Nephron progenitor cell (in vitro differentiated cells): ENCODE data around the gene GPR68.

Source experiments
- DNase-seq: peaks from one replicate; pipeline ENCODE4 v3.0.0; 2021
- H3K27ac Mint-ChIP-seq: 2 replicates; pipeline ENCODE4 v1.8.0; 2021; ENCODE audit warnings: mild to moderate bottlenecking, moderate library complexity, mixed read lengths
- H3K27me3 Mint-ChIP-seq: 2 replicates; pipeline ENCODE4 v1.8.0; 2021; ENCODE audit warnings: mild to moderate bottlenecking, low read depth, mixed read lengths; ENCODE audit not compliant: poor library complexity
- H3K36me3 Mint-ChIP-seq: 2 replicates; pipeline ENCODE4 v1.8.0; 2021; ENCODE audit warnings: low read depth, mixed read lengths
- H3K4me1 Mint-ChIP-seq: 2 replicates; pipeline ENCODE4 v1.8.0; 2021; ENCODE audit warnings: mixed read lengths
- H3K4me3 Mint-ChIP-seq: 2 replicates; pipeline ENCODE4 v1.8.0; 2021; ENCODE audit warnings: mild to moderate bottlenecking, moderate library complexity, mixed read lengths
- H3K9me3 Mint-ChIP-seq: 2 replicates; pipeline ENCODE4 v1.8.0; 2021; ENCODE audit warnings: mild to moderate bottlenecking, moderate library complexity, mixed read lengths
- CTCF ChIP-seq: fragments of 200-600 bp; sonication (generic); IDR thresholded peaks from 2 replicates; pipeline ENCODE4 v1.5.0; 2021; ENCODE audit warnings: antibody characterized with exemption

The GPR68 gene

GRCh38 chr14:91272341-91273272 is 28.1 kb upstream of the GPR68 start:
- Mint-ChIP-seq H3K36me3 (peaks cover 46% of the 10 kb centered on the region), H3K4me3 (no peak overlapping the region), H3K27me3 (peaks cover 3% of the 10 kb centered on the region), H3K9me3 (no peaks in the 10 kb centered on the region), H3K4me1 (peaks cover 13% of the 10 kb centered on the region), H3K27ac (peak overlapping the region; percentile 94)
- no peak for DNase-seq
- TF ChIP-seq CTCF, result no peak

GRCh38 chr14:91271639-91272038 is 27.1 kb upstream of the GPR68 start:
- DNase-seq, result no peak
- peaks cover 6% of the 10 kb centered on the region for H3K27me3 Mint-ChIP-seq
- peak overlapping the region; percentile 50 for H3K27ac Mint-ChIP-seq
- H3K4me3 Mint-ChIP-seq, result no peak overlapping the region
- peaks cover 37% of the 10 kb centered on the region for H3K36me3 Mint-ChIP-seq
- peak; percentile 13 for TF ChIP-seq CTCF
- H3K4me1 Mint-ChIP-seq, result peaks cover 13% of the 10 kb centered on the region
- H3K9me3 Mint-ChIP-seq, result no peaks in the 10 kb centered on the region

- no peak overlapping the region for H3K27ac Mint-ChIP-seq
- no peaks in the 10 kb centered on the region for H3K9me3 Mint-ChIP-seq
- DNase-seq, result no peak
- TF ChIP-seq CTCF, result no peak
- no peak overlapping the region for H3K4me3 Mint-ChIP-seq
- peaks cover 13% of the 10 kb centered on the region for H3K4me1 Mint-ChIP-seq
- peaks cover 29% of the 10 kb centered on the region for H3K36me3 Mint-ChIP-seq
- H3K27me3 Mint-ChIP-seq, result peaks cover 16% of the 10 kb centered on the region
These were observed 26.1 kb upstream of the GPR68 start for GRCh38 chr14:91270619-91271018.

- no peak for TF ChIP-seq CTCF
- Mint-ChIP-seq H3K4me1 (peaks cover 13% of the 10 kb centered on the region), H3K27me3 (peaks cover 20% of the 10 kb centered on the region), H3K4me3 (no peak overlapping the region), H3K9me3 (no peaks in the 10 kb centered on the region), H3K36me3 (peaks cover 27% of the 10 kb centered on the region), H3K27ac (no peak overlapping the region)
- DNase-seq, result no peak
These were observed 25.7 kb upstream of the GPR68 start for GRCh38 chr14:91270188-91270587.

- Mint-ChIP-seq H3K27me3 (peaks cover 27% of the 10 kb centered on the region), H3K4me1 (peaks cover 17% of the 10 kb centered on the region), H3K36me3 (peaks cover 22% of the 10 kb centered on the region), H3K9me3 (no peaks in the 10 kb centered on the region), H3K27ac (peak overlapping the region; percentile 82), H3K4me3 (no peak overlapping the region)
- TF ChIP-seq CTCF, result no peak
- no peak for DNase-seq
These were observed 24.8 kb upstream of the GPR68 start for GRCh38 chr14:91269076-91269991.
